NCI-H1105 (cell line): ENCODE results near the gene FEN1.
A peak's percentile ranks its signal among the peaks of the same experiment; 100 is the strongest.

ENCODE experiments used
- DNase-seq: peaks from one replicate; lab custom pipeline; 2025; lab: John Stamatoyannopoulos, UW

FEN1 gene

GRCh38 chr11:61794579-61794978 is 1.9 kb downstream of the FEN1 start:
- no peak for DNase-seq

DNA sequence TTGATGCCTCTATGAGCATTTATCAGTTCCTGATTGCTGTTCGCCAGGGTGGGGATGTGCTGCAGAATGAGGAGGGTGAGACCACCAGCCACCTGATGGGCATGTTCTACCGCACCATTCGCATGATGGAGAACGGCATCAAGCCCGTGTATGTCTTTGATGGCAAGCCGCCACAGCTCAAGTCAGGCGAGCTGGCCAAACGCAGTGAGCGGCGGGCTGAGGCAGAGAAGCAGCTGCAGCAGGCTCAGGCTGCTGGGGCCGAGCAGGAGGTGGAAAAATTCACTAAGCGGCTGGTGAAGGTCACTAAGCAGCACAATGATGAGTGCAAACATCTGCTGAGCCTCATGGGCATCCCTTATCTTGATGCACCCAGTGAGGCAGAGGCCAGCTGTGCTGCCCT is 2.7 kb downstream of the FEN1 start:
- no peak for DNase-seq

DNA sequence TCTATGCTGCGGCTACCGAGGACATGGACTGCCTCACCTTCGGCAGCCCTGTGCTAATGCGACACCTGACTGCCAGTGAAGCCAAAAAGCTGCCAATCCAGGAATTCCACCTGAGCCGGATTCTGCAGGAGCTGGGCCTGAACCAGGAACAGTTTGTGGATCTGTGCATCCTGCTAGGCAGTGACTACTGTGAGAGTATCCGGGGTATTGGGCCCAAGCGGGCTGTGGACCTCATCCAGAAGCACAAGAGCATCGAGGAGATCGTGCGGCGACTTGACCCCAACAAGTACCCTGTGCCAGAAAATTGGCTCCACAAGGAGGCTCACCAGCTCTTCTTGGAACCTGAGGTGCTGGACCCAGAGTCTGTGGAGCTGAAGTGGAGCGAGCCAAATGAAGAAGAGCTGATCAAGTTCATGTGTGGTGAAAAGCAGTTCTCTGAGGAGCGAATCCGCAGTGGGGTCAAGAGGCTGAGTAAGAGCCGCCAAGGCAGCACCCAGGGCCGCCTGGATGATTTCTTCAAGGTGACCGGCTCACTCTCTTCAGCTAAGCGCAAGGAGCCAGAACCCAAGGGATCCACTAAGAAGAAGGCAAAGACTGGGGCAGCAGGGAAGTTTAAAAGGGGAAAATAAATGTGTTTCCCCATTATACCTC is 3.3 kb downstream of the FEN1 start:
- DNase-seq: no peak

- DNase-seq: peak; percentile 66
Measured at GRCh38 chr11:61797263-61797944, 4.7 kb downstream of the FEN1 start.

GRCh38 chr11:61799665-61800284 is 7.1 kb downstream of the FEN1 start:
- no peak for DNase-seq

DNA sequence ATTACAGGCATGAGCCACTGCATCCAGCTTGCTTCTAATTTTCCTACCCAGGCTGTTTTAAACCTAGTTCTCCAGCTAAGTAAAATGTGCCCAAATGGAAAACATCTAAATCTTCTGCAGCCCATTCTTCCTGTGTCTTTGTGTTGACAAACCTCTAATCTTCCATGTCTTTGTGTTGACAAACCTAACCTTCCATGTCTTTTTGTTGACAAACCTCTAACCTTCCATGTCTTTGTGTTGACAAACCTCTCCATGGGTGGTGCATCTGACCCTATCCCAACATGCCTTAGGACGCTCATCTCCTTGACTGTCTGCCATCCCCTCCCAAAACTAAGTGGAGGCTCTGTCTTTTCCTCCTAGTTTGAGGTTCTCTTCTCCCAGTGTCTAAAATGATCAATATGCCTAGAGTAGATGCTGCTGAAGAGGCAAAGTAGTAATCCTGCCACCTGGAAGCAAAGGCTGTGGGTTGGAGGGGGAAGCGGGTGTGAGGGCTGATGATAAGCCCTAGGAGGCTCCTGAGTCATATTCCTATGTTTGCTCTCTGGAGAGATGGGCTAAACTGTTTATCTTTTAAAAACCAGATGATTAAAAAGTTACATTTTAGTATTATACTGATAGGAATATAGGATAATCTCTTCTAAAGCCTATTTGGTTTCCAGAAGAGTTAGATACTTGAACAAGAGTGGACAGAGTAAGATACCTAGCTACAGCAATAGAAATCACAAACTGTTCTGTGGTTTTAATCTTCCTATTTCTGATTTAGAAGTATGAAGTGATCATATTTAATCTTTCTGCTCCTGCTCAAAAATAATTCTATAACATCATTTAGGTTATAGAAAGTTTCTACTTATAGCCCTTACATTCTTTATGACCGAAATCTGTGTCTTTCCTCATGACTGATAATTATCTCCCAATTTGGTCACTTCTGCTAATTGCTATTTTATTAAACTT is 7.9 kb downstream of the FEN1 start:
- no peak for DNase-seq

- no peak for DNase-seq
Measured at GRCh38 chr11:61802605-61803004, 9.9 kb downstream of the FEN1 start.

DNA sequence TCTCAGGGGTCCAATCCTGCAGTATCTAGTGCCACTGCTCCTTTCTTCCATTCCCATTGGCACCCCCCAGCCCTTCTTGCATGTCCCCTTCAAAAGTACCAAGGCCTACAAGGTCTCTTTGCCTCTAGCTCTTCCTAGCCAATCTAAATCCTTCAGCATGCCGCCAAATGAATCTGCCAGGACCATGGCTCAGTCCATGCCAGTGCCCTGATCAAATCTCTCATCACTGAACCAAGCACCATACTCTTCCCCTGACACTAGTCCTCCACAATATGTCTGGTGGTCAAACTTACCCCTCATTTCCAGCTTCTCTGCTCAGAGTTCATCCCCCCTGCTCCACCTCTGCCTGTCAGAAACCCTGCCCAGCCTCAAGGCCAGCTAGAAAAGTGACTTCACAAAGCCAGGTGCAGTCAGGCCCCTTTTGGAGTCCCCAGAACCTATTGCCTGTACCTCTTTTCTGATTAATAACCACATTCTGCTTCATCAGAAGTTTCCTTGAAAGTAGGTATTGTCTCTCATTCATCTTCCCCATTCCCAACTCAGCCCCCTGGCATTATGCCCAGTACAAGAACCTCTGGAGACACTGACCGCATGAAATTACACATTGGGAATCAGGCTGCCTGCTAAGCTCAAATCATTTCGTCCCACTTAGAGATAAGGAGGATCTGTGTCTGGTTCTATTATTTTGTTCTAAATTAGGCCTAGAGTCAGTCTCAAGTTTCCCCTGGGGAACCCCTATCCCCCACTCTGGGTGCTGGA is 11.4 kb downstream of the FEN1 start:
- no peak for DNase-seq

DNA sequence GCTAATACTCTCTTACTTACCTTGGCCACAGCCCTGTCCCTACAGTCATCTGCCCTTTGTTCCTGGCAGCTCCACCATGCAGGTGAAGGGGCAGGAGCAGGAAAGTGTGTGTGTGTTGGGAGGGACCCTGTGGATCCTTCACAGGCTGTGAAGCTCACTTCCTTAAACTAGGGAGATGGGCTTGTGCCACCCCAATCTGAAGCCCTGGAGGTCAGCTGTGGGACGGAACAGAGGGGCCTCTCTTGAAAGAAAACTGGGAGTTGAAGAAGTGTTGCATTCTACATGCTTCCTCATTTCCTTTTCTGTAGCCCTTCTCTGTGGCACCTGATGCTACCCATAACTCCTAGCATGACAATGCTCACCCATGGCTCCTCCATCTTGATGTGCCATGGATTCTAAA is 12.4 kb downstream of the FEN1 start:
- no peak for DNase-seq

GRCh38 chr11:61806785-61807184 is 14.1 kb downstream of the FEN1 start:
- DNase-seq: no peak

- no peak for DNase-seq
Measured at GRCh38 chr11:61810671-61811175, 18.0 kb downstream of the FEN1 start.

DNA sequence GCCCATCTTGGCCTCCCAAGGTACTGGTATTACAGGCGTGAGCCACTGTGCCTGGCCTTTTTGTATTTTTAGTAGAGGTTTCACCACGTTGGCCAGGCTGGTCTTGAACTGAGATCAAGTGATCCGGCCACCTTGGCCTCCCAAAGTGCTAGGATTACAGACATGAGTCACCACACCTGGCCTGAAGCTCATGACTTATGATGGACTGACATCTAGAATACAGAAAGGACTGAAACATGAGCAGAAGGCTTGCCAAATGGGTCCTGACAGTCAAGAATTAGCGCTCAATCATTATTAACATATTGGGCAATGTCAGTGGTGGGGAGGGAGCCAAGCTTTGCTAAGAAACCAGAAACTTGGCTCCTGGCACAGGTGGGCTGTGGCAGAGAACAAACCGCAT is 19.1 kb downstream of the FEN1 start:
- no peak for DNase-seq

DNA sequence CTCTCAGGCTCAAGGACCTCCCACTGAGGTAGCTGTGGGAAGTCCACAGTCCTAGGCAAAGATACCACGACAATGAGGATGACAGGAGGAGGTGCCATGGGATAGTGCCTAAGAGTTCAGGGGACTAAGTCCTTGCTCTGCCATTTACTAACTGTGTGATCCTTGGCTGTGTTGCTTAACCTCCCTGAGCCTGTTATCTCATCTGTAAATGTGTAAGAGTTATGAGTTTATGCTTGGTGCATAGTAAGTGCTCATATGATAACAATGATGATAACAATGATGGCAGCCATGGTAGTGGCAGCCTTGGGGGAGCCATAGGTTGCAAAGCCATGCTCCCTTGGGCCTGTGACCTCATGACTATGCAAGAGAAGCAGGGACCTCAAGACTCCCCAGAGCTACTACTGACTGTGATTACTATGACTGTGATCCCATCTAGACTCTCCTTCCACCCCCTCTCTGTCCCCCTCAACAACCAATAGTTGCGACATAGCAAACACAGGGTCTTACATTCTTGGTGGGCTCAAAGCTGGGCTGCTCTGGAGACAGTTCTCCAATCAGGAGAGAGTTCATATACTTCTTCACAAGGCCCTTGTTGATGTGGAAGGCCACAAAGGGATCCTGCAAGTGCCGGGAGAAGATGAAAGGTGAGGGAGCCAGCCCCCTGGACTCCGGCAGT is 20.2 kb downstream of the FEN1 start:
- no peak for DNase-seq

- DNase-seq: no peak
Measured at GRCh38 chr11:61814247-61814957, 21.7 kb downstream of the FEN1 start.

- DNase-seq: peak; percentile 93
Measured at GRCh38 chr11:61814958-61815789, 22.5 kb downstream of the FEN1 start.

DNA sequence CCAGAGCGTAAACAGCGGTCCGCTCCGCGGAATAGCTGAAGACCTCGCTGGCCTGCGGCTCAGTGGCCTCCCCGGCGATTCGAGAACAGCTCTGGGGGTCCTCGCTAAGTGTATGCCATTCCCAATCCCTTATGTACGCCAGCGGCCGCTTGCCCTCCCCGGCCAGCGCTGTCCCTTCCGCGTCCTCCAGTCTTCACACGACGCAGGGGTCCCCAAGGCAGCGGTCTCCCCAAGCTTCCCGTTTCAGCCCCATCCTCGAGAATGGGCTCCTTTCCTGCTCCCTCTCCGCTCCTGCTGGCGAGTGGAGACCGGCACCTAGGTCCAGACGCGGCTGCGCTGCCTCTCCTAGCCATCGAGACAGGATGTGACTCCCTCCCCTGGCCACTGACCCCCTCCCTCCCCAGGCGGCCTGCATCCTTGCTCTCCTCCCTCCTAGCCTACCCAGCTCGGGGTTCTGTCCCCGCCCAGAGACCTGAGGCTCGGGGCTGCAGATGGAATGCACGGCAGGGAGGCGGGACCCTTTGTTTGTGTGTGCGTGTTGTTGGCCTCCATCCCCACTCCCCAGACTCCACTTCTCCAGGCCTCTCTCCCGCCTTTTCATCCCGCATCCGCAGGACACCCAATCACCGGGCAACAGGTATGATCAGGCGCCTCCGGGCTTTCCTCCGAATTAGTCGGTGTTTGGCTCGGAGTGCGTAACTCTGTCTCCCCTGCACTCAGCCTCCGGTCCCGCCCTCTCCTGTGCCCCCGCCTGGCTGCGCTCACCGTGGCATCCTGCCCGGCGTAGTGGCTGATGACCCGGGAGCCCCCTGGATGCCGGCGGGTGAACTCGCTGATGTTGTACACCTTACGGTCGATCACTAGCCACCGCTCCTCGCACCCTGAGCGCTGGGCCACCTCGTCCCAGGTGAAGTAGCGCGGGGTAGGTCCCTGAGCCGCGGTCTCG is 23.4 kb downstream of the FEN1 start:
- peak; percentile 63 for DNase-seq

- peak; percentile 99 for DNase-seq
Measured at GRCh38 chr11:61816736-61817455, 24.2 kb downstream of the FEN1 start, which contains the start of gene FADS1. FADS1 (minus strand) TSS chr11:61817003; CDS start chr11:61816929, 74 bp downstream.
